HPDE6-E6E7 (cell line): Measurements from ENCODE around the gene CEBPZOS.
"Not testable (repeated sequence)": the region's sequence is repeated elsewhere in the genome, so short reads cannot be mapped to it uniquely, and the experiment has no call there.

Source experiments
- DNase-seq: peaks from one replicate; pipeline ENCODE4 v3.0.0; 2011; ENCODE audit warnings: missing footprints; ENCODE audit errors: extremely low spot score

The CEBPZOS gene

GRCh38 chr2:37191253-37191652, 5.0 kb upstream of the CEBPZOS start:
- no peak for DNase-seq

GRCh38 chr2:37191747-37192146, 4.5 kb upstream of the CEBPZOS start:
- DNase-seq, result no peak

GRCh38 chr2:37192551-37192950, 3.7 kb upstream of the CEBPZOS start:
- no peak for DNase-seq

GRCh38 chr2:37195862-37196319, 405 bp upstream of the CEBPZOS start:
- DNase-seq, result not testable (repeated sequence)

GRCh38 chr2:37198681-37199065, 2.4 kb downstream of the CEBPZOS start:
- DNase-seq, result no peak

- no peak for DNase-seq
Observed at GRCh38 chr2:37201208-37201607, 4.9 kb downstream of the CEBPZOS start.

GRCh38 chr2:37201766-37202165, 5.5 kb downstream of the CEBPZOS start:
- no peak for DNase-seq

GRCh38 chr2:37203708-37204107, 7.4 kb downstream of the CEBPZOS start:
- no peak for DNase-seq

GRCh38 chr2:37205071-37205661, 8.9 kb downstream of the CEBPZOS start:
- DNase-seq, result not testable (repeated sequence)

GRCh38 chr2:37205689-37206341, 9.5 kb downstream of the CEBPZOS start:
- no peak for DNase-seq

GRCh38 chr2:37206760-37207159, 10.5 kb downstream of the CEBPZOS start:
- not testable (repeated sequence) for DNase-seq

- no peak for DNase-seq
Observed at GRCh38 chr2:37211212-37211611, 14.9 kb downstream of the CEBPZOS start.

- no peak for DNase-seq
Observed at GRCh38 chr2:37211939-37212338, 15.6 kb downstream of the CEBPZOS start.

- no peak for DNase-seq
Observed at GRCh38 chr2:37215250-37215649, 19.0 kb downstream of the CEBPZOS start.

- peak; percentile 54 for DNase-seq
Observed at GRCh38 chr2:37219046-37219445, 22.8 kb downstream of the CEBPZOS start.

- no peak for DNase-seq
Observed at GRCh38 chr2:37223131-37223530, 26.8 kb downstream of the CEBPZOS start.

- no peak for DNase-seq
Observed at GRCh38 chr2:37224063-37224462, 27.8 kb downstream of the CEBPZOS start.

GRCh38 chr2:37225129-37225528, 28.8 kb downstream of the CEBPZOS start:
- DNase-seq, result not testable (repeated sequence)

- no peak for DNase-seq
Observed at GRCh38 chr2:37226863-37227262, 30.6 kb downstream of the CEBPZOS start.

- no peak for DNase-seq
Observed at GRCh38 chr2:37228788-37229187, 32.5 kb downstream of the CEBPZOS start.

GRCh38 chr2:37230581-37230980, 34.3 kb downstream of the CEBPZOS start:
- DNase-seq, result no peak

- DNase-seq, result peak; percentile 97
Observed at GRCh38 chr2:37231241-37232130, 35.2 kb downstream of the CEBPZOS start, which contains the start of the genes CEBPZ and NDUFAF7. Gene CEBPZ (minus strand): TSS chr2:37231596. CDS start chr2:37231567, 29 bp downstream. Gene NDUFAF7 (plus strand): TSS chr2:37231658. CDS start chr2:37231706, 48 bp downstream.
